Hematopoietic multipotent progenitor cell treated with erythropoietin and hydrocortisone succinate and interleukin-3 and kit ligand, for 4 days (in vitro differentiated cells): ENCODE data around the gene TBC1D3L.
"Not testable (repeated sequence)": the region's sequence is repeated elsewhere in the genome, so short reads cannot be mapped to it uniquely, and the experiment has no call there.

ENCODE experiments used
- DNase-seq: peaks from one replicate; pipeline ENCODE4 v3.0.0-alpha.2; 2015

The TBC1D3L gene

DNA sequence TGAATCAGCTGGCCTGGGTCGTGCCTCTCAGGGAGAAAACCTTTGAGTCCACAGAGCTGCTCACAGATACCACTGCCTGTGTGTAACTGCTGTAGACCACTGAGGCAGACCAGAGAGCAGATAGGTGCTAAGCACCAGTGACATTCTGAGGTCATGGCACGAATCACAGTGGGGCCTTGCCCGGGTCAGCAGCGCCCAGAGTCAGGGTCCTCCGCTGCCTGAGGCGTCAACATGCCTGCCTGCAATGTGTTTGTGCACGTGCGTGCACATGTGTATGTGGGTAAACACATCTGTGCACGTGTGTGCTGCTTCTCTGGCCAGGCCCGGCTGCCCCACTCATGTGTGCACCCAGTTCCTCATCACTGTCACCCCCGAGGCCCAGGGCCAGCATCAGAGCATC lies at the start of gene TBC1D3L:
TBC1D3L (minus strand) TSS at position 101 of the 400 bp plus-strand sequence. CDS start 1,540 bp downstream, outside the sequence.
- DNase-seq = not testable (repeated sequence)

DNA sequence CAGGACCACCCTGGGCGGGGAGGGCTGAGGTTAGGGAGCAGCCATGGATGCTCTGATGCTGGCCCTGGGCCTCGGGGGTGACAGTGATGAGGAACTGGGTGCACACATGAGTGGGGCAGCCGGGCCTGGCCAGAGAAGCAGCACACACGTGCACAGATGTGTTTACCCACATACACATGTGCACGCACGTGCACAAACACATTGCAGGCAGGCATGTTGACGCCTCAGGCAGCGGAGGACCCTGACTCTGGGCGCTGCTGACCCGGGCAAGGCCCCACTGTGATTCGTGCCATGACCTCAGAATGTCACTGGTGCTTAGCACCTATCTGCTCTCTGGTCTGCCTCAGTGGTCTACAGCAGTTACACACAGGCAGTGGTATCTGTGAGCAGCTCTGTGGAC lies 14.8 kb upstream of the TBC1D3L start, which contains the start of gene TBC1D3D:
TBC1D3D (plus strand) TSS at position 301 of the 400 bp plus-strand sequence. CDS start 1,585 bp downstream, outside the sequence.
- not testable (repeated sequence) for DNase-seq
